GM18861 (cell line): ENCODE measurements around the gene CHST1.

Experiments used
- ATAC-seq: cut with Tn5 transposase; IDR thresholded peaks from one replicate; pipeline ENCODE4 v1.9.1; 2021; ENCODE audit not compliant: unreplicated experiment

The CHST1 gene

DNA sequence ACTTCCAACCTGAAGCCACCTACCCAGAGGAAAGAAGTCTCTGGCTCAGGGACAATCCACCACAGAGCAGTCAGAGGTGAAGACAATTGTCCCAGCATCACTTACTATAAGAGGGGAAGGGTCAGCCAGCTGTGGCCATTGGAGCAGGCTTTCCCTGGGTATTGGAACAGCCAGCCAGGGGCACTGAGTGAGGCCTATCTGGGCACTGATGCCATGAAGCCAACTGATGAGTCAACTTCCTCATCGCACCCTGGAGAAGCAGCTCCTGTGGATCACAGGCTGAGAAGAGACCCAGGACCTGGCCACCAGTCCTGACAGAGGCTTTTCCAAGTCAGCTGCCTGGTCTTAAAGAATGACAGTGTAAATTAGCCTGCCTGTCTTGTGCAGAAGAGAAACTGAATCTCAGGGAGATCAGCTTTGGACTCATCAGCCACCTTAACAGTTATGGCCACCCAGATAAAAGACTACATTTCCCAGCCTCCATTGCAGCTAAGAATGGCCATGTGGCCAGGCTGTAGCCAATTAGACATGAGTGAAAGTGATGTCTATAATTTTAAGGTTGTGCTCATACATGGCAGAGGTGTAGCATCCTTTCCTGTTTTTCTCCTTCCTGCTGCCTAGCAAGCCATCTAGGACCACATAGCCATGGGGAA lies 19.0 kb downstream of the CHST1 start:
- peak; percentile 57 for ATAC-seq

DNA sequence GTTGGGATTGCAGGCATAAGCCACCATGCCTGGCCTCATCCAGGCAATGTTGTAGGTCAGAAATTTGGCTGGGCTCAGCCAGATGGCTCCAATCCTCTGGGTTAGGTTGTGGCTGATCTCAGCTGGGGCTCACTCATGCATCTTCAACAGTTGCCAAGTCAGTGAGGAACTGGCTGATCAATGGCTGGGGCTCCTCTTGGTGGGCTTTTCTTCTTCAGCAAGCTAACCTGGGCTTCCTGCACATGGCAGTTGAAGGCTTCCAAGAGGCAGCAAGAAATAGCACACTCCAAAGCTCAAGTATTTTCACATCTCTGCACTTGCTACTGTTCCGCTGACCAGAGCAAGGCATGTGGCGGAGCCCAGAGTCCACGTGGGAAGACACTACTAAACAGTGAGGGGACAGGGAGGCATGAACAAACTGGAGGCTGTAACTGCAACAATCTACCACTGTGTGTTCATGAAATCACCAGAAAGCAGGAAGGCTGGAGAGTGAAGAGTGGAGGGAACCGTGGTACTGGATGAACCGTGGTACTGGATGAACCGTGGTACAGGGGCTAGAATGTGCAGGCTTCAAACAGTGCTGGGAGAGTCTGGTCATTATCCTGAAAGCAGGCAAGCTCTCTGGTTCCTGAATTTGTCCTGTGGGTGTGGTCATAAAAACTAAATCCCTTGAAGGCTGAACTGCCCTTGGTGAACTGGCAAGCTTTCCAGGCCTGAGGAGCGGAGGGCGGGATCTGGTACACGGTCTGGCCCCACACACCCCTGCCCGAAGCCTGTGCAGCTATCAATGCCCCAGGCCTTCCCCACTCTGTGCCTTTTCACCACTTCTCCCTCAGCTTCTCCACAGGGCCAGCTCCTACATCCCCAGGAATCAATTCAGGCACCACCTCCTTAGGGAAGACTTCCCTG lies 20.2 kb downstream of the CHST1 start:
- ATAC-seq, result no peak

- no peak for ATAC-seq
These were observed 21.7 kb downstream of the CHST1 start for GRCh38 chr11:45643598-45644260.

GRCh38 chr11:45641961-45642360 lies 23.5 kb downstream of the CHST1 start:
- no peak for ATAC-seq

- ATAC-seq, result no peak
These were observed 27.4 kb downstream of the CHST1 start for GRCh38 chr11:45638051-45638450.

DNA sequence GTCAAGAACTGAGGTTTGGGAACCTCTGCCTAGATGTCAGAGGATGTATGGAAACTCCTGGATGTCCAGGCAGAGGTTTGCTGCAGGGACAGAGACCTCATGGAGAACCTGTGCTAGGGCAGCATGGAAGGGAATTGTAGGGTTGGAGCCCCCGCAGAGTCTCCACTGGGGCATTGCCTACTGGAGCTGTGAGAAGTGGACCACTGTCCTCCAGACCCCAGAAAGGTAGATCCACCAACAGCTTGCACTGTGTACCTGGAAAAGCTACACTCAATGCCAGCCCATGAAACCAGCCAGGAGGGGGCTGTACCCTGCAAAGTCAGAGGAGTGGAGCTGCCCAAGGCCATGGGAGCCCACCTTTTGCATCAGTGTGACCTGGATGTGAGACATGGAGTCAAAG lies 29.5 kb downstream of the CHST1 start:
- ATAC-seq, result no peak

- ATAC-seq, result no peak
These were observed 39.8 kb downstream of the CHST1 start for GRCh38 chr11:45625611-45626010.

GRCh38 chr11:45624095-45624494 lies 41.3 kb downstream of the CHST1 start:
- no peak for ATAC-seq

GRCh38 chr11:45622861-45623260 lies 42.6 kb downstream of the CHST1 start:
- no peak for ATAC-seq

DNA sequence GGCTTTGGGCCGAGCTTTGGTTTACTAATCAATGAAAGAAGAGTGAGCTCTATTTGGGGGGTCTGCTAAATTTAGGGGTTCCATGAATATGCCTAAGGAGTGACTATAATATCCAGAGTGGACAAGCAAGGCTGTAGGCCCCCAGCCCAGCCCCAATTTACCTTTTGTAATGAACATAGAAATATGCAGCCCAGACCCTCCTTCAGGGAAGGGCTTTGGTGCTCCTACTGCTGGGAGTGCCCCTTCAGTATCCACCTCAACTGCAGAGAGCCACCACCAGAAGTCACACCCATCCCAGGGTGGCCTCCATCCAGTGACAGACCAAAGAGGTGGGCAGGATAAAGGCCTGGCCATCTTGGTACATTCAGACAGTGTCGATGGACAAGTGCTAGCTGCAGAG lies 43.1 kb downstream of the CHST1 start:
- no peak for ATAC-seq

GRCh38 chr11:45621588-45621987 lies 43.8 kb downstream of the CHST1 start:
- no peak for ATAC-seq

DNA sequence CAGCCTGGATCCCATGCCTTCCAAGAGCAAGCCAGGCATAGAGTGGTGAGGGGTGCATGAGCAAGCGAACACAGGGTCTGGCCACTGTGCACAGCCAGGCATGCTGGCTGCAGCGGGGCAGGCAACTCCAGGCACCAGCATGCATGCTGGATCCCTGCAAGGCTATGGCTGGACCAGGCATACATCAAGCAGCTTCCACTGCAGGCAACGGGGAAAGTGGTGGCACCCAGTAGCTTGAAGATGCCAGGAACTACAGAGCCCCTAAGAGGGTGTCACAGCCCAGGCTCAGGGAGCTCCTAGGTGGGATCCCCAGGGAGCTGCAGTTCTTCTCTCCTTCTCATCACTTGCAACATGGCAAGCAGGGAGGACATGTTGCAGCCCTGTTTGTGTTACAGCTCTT lies 45.2 kb downstream of the CHST1 start:
- ATAC-seq, result no peak

GRCh38 chr11:45618897-45619296 lies 46.5 kb downstream of the CHST1 start:
- ATAC-seq, result no peak

DNA sequence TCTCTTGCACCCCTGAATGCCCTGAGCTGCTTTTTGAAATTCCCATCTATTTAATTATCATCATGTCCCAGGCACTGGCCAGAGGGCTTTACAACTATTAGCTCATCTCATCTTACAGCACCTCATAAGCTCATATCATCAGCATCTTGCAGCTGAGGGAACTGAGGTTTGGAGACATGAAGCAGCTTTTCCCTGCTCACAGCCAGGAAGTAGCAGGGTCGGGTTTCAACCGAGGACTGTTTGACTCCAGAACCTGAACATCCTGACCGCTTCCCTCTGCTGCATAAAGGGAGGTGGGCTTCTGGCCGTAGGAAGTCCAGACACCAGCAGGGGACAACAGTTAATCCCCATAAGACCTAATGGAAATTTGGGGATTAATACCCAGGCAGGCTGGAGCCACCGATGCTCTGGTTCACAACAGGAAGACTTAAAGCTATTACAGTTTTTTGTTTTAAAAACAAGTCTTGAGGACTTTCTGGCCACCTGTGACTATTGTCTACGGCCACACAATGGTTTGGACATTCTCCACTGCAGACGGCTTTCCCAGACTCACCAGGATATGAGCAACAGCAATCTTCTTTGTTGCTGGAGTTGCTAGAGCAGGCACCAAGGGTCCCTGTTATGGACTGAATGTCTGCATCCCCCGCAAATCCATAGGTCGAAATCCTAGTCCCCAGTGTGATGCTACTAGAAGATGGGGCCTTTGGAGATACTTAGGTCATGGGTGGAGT lies 47.4 kb downstream of the CHST1 start:
- ATAC-seq, result no peak

DNA sequence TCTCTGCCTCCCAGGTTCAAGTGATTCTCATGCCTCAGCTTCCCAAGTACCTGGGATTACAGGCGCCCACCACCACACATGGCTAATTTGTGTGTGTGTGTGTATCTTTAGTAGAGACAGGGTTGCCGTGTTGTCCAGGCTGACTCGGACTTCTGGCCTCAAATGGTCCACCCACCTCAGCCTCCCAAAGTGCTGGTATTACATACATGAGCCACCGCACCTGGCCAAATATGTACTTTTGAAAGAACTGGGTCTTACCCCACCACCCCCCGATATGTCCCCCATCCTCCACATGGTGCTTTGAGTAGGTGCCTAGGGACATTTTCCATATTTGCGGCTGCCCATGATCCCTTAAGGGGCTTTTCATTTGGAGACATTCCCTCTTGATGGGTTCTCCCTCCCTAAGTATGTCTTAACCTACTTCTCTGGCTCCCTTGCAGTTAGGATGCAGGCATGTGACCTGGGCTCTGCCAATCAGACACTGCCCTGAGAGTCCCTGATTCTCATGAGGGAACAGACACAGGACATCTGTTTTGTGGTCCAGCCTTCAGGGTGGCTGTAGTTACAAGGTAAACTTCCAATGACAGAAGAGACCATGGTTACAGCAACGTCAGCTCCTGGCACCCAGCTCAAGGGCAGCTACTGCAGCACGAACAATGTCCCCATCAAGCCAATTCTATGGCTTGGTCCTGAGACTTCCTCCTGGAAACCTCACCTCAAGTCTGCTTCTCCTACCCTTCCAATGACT lies 48.4 kb downstream of the CHST1 start:
- ATAC-seq, result no peak

DNA sequence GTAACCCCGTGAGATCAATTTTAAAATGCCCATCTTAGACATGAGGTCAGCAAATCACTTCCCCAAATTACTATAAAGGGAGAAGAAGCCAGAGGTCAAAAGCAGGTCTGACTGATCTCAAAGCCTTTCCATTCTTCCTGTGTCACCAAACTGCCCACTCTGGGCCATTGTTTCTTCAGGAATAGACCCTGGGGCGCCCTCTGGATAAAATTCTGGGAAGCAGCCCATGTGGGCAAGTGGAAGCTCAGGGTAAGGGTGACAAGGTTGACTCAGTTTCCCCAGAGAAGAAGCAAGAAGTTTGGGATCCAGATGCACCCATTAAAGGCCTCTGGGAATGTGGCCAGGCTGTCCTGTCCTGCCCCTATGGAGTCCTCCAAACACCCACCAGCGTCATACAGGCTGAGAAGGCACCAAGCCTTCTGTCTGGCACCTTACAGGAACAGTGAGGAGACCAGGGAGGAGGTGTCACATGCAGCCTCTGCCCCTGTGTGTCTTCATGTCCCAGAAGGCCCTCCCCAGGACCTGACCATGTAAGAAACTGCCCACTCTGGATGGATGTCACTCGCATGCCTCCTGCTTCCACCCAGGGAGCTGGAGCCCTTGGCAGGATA lies 50.1 kb downstream of the CHST1 start:
- no peak for ATAC-seq

DNA sequence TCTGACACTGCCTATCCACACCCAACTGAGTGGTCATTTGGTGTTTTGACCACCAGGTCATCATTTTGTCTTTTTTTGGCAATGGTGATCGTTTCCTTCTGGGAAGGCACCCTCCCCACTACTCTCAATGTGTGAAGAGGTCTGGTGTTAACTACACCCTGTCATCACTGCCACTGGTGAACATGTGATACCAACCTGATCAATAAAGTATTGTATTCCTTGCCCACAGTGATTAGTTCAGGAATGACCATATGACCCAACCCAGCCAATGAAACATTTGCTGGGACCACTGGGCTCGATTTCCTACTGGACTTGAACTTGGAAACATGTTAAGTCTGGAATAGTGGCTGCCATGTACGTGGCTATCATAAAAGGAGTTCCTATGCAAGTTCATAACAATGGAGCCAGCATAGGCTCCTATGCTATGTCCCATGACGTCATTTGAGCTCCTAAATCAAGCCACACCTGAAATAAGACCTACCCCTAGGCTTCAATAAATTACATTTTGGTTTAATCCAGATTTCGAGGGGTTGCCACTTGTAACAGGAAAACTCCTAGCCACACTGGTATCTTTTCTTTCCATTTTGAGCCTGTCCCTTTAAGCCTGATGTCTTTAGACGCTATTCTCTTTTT lies 51.1 kb downstream of the CHST1 start:
- ATAC-seq, result no peak

DNA sequence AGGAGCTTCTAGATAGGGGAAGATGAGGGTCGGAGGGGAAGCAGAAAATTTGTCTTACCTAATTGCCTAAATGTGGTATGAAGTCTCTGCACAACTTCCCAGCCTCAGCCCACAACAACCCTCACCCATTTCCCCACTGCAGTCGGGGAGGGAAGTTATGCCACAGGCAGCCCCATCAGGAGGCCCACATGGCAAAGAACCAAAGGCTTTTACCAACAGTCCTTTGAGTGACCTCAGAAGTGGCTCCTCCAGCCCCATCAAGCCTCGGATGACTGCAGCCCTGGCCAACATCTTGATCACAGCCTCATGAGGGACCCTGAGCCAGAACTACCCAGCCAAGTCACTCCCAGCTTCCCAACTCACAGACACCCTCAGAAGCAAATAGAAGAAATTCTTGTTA lies 54.8 kb downstream of the CHST1 start:
- no peak for ATAC-seq

DNA sequence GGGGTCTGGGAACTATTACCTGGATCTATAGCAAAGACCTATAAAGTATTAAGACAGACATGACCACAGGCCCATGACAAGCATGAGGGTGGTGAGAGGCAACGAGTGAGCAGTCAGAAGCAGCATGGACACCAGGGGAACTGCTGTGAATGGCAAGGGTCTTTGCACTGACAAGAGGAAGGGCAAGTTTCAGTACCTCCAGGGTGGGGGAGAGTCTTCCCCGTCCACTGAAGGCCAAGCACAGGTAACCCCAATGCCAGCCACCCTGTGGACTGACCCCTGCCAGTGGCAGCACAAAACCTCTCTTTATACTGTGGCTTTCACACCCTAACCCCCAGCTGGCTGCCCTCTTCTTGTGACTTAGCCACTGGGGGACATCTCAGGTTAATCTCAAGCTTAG lies 55.5 kb downstream of the CHST1 start:
- no peak for ATAC-seq

DNA sequence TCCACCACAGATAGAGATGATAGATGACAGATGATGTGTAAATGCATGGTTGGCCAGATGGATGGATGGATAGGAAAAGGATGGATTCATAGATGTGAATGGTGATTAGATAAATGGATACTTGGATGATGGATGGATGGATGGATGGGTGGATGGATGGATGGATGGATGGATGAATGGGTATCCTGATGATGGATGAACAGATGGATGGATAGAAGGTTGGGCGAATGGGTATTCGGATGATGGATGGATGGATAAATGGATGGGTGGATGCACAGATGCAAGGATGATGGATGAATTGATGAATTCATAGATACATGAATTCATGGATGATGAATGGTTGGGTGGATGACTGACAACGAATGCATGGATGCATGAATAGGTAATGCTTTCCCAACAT lies 56.1 kb downstream of the CHST1 start:
- no peak for ATAC-seq
